T47D (cell line): Measurements from ENCODE around the gene ENPP1.
"Not testable (repeated sequence)": the region's sequence is repeated elsewhere in the genome, so short reads cannot be mapped to it uniquely, and the experiment has no call there.

ENCODE experiments used
- DNase-seq, 2 experiments: peaks; one replicate each; pipeline versions ENCODE4 v3.0.0 to v3.0.0-alpha.2; 2011 to 2012; ENCODE audit warnings: low read depth in 1 of 2, low spot score in 1 of 2
- JUND ChIP-seq: IDR thresholded peaks from 2 replicates; pipeline ENCODE4 v1.6.1; 2012; ENCODE audit warnings: low read depth
- in situ Hi-C: cut with HindIII; loops from 2 replicates; pipeline ENCODE4 v1.10.0; 2016; ENCODE audit warnings: low sequenced_read_pairs, low pct_unique_long_range_greater_than_20kb

ENPP1 gene

DNA sequence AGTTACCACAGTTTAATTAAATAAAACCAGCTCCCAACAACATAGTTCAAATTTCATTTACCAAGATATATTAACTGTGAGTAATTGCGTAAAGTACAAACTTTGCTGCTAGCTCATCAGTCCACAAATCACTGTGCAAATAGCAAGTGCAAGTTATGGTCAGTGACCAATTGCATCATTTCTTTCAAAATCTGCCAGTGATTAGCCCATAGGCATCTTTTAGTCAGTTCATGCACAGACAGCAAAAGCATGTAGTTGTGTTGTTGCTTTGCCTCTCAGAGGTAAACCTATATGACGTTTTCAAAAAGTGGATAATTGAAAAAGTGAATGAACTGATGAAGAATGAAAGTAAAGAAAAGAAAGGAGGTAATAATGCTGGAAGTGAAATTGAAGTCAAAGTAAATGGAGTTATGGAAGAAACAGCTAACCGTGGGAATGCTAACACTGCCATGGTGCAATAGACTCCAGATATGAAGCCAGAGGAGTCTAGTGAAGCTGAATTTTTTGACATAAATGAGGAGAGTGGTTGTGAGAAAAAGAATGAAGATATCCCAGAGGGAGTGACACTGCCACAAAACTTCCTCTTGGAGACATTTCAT, 36.5 kb downstream of the ENPP1 start:
- peak; percentile 5 to 85 for DNase-seq
- peak; percentile 83 for TF ChIP-seq JUND
- in situ Hi-C loops = no loop called here

DNA sequence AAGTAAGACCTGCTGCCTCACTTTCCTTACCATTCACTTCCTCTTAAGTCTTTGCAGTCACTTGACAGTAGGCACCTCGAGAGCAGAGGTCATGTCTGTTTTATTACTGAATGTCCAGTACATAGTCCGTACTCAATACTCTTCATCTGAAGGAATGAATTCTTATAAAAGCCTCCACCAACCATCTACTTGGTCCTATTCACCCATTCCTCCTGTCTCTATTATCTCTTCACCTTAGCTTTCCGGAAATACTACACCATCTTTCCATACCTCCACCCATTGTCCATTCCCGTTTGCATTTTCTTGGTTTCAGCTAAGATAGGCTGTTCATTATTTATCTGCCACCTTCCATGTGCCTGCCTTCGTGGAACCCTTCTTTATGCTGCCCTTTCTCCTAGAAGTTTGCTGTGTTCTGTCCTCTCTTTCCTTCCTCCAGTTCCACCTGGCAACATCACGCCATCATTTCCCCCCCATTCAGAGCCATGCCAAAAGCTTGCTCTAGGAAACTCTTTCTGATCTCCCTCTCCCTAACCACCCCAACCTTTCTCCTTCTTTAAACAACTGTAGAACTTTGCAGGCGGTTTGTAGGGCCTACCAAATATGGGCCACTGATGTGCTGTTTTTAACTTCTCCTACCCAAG, 38.3 kb downstream of the ENPP1 start:
- TF ChIP-seq JUND = no peak

DNA sequence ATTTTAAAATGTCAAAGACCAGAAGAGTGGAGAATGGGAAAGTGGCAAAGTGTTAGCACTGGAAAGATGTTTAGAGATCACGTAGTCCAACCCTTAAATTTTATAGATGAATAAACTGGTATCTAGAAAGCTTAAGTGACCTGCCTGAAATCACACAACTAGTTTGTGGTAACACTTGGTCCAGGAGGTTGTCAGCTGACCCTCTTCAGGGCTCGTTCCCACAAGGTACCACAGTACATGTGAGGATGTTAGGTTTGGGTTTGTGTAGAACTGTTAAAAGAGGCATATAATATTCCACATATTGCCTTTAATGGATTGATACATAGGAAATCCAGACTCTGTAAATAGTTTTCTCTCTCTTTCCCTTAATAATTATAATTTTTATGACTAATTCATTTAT, 39.1 kb downstream of the ENPP1 start:
- TF ChIP-seq JUND = no peak
- DNase-seq = no peak

More for the DNA sequence above, 38.3 kb downstream of the ENPP1 start:
- in situ Hi-C loops = no loop called here
- DNase-seq = no peak

DNA sequence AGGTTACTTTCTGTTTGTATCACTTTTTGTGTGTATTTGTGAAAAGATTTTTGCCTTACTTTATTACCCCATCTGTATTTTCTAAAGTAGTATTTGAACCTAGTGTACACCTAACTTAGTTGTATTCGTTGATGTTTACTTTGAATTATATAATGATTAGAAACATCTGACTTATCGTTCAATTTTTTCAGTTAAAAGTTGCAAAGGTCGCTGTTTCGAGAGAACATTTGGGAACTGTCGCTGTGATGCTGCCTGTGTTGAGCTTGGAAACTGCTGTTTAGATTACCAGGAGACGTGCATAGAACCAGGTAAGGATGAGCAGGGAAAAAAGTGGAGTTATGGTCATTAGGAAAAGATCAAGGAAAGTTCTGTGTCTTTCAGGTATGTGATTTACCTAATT, 42.0 kb downstream of the ENPP1 start:
- in situ Hi-C loops = no loop called here
- TF ChIP-seq JUND = no peak
- DNase-seq = no peak

More for the DNA sequence above, 39.1 kb downstream of the ENPP1 start:
- in situ Hi-C loops = no loop called here

GRCh38 chr6:131851049-131851769, 43.4 kb downstream of the ENPP1 start:
- in situ Hi-C loops = no loop called here
- DNase-seq = no peak
- no peak for TF ChIP-seq JUND

GRCh38 chr6:131852200-131852599, 44.4 kb downstream of the ENPP1 start:
- in situ Hi-C loops = no loop called here
- no peak for DNase-seq
- no peak for TF ChIP-seq JUND

GRCh38 chr6:131854803-131855202, 47.0 kb downstream of the ENPP1 start:
- DNase-seq = no peak
- no peak for TF ChIP-seq JUND
- in situ Hi-C loops = no loop called here

DNA sequence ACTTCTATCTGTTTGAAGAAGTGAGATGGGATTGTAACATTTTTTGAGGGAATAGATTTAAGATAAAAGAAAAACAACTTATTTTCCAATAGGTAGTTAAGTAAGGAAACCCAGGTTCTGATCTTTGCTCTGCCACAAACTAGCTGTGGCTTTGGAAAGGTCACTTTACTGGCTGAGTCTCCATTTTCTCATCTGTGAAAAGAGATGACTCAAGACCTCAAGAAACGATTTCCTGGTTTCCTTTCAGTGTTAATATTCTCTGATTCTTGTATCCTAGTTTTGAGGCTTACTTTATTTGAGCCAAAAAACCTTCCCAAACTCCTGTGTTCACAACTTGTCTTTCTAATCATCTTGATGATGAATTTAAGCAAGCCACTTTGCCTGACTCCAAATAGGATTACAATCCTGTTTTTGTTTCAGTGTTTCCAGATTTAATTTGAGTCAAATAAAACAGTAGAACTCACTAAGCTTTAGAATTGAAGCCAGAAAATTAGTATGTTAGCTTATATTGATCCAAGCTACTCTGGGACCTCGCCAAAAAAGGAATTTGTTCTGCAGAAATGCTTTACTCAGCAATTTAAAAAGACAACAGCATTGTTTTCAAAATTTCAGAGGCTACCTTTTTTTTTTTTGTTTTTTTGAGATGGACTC, 51.1 kb downstream of the ENPP1 start:
- no peak for TF ChIP-seq JUND
- in situ Hi-C loops = no loop called here

GRCh38 chr6:131859658-131860057, 51.8 kb downstream of the ENPP1 start:
- in situ Hi-C loops = not testable (repeated sequence)
- DNase-seq = peak in 1 of 2 experiments; percentile 51

More for the DNA sequence above, 51.1 kb downstream of the ENPP1 start:
- DNase-seq = no peak

DNA sequence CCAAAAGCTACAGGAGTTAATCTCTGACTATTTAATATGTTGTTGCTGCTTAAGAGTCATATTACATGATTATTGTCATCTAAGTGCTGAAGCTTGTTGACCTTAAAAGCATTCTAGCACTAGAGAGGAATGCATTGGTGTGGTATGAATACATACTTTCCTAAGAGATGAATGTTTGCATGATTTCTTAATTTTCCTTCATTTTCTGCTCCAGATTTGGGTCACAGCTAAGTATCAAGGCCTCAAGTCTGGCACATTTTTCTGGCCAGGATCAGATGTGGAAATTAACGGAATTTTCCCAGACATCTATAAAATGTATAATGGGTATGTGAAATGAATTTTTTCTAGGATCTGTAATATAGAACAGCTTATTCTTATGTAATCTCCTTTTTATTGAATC, 53.6 kb downstream of the ENPP1 start:
- in situ Hi-C loops = no loop called here
- no peak for TF ChIP-seq JUND
- no peak for DNase-seq

- no peak for TF ChIP-seq JUND
- DNase-seq = no peak
- in situ Hi-C loops = no loop called here
Observed at GRCh38 chr6:131862476-131862875, 54.7 kb downstream of the ENPP1 start.

DNA sequence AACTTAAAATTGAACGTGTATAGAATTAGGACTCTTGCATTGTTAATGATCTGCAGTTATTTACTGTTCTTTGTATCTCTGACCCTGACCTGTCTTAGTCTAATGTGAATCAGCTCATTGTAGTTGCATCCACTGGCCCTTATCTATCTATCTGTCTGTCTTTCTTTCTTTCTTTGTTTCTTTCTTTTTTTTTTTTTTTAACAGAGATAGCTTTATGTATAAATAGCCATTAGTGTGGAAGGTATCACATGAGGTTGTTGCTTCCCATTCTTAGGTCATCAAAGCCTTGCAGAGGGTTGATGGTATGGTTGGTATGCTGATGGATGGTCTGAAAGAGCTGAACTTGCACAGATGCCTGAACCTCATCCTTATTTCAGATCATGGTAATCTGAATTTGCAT, 59.9 kb downstream of the ENPP1 start:
- TF ChIP-seq JUND = no peak
- no peak for DNase-seq
- in situ Hi-C loops = no loop called here

- in situ Hi-C loops = no loop called here
- DNase-seq = no peak
- TF ChIP-seq JUND = no peak
Observed at GRCh38 chr6:131868836-131869235, 61.0 kb downstream of the ENPP1 start.
